ENCODE results near the gene RSPO1. TPM values are rescaled to one million over a fixed set of nuclear protein-coding genes. Genes with fewer than 3 reads are reported as not detected.

Gene RSPO1
- total RNA-seq, 2 experiments from 2014 or later, result not detected

GRCh38 chr1:37633040-37633937 is 1.4 kb downstream of the RSPO1 start:
- POLR2A ChIA-PET, result interaction anchor here (0.6 kb wide), 2 partner anchors 234 to 261 kb away, joined by 3 read pairs; no protein-coding TSS in a partner anchor
- H3K9me3 Mint-ChIP-seq, result no peaks in the 10 kb centered on the region
- H3K27ac Mint-ChIP-seq, result no peak overlapping the region
- no peaks in the 10 kb centered on the region for H3K36me3 Mint-ChIP-seq (ENCODE audit: low read depth)
- no peak for DNase-seq
- intact Hi-C loops (cut with micrococcal nuclease), result no loop called here
- CTCF ChIA-PET, result no interaction called here
- no peak overlapping the region for H3K4me3 Mint-ChIP-seq
- H3K4me1 Mint-ChIP-seq (ENCODE audit: low read depth), result peaks cover 3% of the 10 kb centered on the region
- H3K27me3 Mint-ChIP-seq, result peaks cover 83% of the 10 kb centered on the region
- no peak for ATAC-seq
- no peak for TF ChIP-seq CTCF (IDR thresholded peaks at IDR 0.05)

DNA sequence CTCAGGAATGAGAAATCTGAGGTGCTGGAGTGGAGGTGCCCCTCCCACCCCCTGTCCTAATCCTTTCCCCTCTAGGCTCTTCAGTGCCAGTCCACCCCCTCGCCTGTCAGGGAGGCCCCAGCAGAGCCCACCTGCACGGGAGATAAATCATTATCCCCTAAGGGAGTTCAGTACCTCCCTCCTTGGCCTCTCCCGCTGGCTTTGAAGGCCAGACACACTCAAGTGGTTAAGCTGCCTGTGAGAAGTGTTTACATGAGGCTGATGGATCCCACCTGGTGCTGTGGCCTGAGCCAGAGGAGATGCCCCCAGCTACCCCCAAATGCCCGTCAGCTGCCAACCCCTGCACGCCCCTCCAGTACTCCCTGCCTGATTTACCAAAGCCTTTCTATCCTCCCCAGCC is 3.7 kb downstream of the RSPO1 start:
- intact Hi-C loops (cut with micrococcal nuclease), result no loop called here
- TF ChIP-seq CTCF (IDR thresholded peaks at IDR 0.05), result no peak
- Mint-ChIP-seq H3K9me3 (no peaks in the 10 kb centered on the region), H3K27me3 (peaks cover 70% of the 10 kb centered on the region), H3K4me3 (no peak overlapping the region), H3K36me3 (ENCODE audit: low read depth) (no peaks in the 10 kb centered on the region), H3K27ac (no peak overlapping the region), H3K4me1 (ENCODE audit: low read depth) (peaks cover 3% of the 10 kb centered on the region)
- ATAC-seq, result no peak
- ChIA-PET CTCF (interaction anchor here (1.0 kb wide), 1 partner anchor 51 kb away, joined by 3 read pairs; no protein-coding TSS in a partner anchor), POLR2A (interaction anchor here (1.4 kb wide), 1 partner anchor 12 kb away, joined by 3 read pairs; no protein-coding TSS in a partner anchor)
- DNase-seq, result no peak

- H3K27ac Mint-ChIP-seq, result no peak overlapping the region
- H3K36me3 Mint-ChIP-seq (ENCODE audit: low read depth), result no peaks in the 10 kb centered on the region
- ChIA-PET POLR2A (no interaction called here), CTCF (interaction anchor here (1.0 kb wide), 1 partner anchor 51 kb away, joined by 3 read pairs; no protein-coding TSS in a partner anchor)
- intact Hi-C loops (cut with micrococcal nuclease), result no loop called here
- TF ChIP-seq CTCF (IDR thresholded peaks at IDR 0.05), result no peak
- ATAC-seq (no peak), DNase-seq (no peak)
- H3K9me3 Mint-ChIP-seq, result no peaks in the 10 kb centered on the region
- no peak overlapping the region for H3K4me3 Mint-ChIP-seq
- peaks cover 3% of the 10 kb centered on the region for H3K4me1 Mint-ChIP-seq (ENCODE audit: low read depth)
- peaks cover 65% of the 10 kb centered on the region for H3K27me3 Mint-ChIP-seq
Measured at GRCh38 chr1:37630426-37631028, 4.2 kb downstream of the RSPO1 start.

DNA sequence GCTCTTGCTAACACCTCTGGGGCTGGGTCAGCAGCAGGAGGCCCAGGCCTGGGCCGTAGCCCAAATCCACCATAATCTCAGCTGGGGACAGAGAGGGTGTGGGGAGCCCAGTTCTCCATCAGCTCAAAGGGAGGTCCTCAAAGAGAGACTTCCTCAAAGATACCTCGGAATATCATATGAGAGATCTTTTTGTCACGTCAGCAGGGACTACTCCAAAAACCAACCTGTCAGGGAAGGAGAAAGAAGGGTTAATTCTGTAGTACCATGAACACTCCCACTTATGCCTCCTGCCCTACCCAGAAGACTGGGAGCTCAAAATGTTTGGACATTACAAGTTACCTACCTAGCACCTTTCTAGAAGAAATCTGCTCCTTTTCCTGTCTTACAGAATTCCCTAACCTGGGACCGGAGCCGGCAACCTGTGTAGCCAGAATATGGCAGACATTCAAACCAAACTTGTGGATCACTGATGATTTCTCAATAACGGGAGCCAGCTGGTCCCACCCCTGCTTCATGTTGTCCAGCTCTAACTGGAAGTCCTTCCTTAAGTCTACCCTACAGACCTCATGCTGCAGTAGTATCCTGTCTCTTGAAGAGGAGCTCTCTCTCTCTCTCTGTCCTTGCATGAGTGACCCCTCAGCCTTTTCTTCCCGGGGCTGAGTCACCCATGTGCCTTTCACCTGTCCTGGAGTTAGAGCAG is 4.8 kb downstream of the RSPO1 start:
- no peaks in the 10 kb centered on the region for H3K9me3 Mint-ChIP-seq
- CTCF ChIA-PET, result interaction anchor here (1.3 to 1.6 kb wide), 2 partner anchors 27 to 52 kb away, joined by 3 to 5 read pairs; no protein-coding TSS in a partner anchor
- ATAC-seq, result no peak
- POLR2A ChIA-PET, result interaction anchor here (1.2 kb wide), 1 partner anchor 49 kb away, joined by 3 read pairs; no protein-coding TSS in a partner anchor
- intact Hi-C loops (cut with micrococcal nuclease), result no loop called here
- H3K27ac Mint-ChIP-seq, result no peak overlapping the region
- no peaks in the 10 kb centered on the region for H3K36me3 Mint-ChIP-seq (ENCODE audit: low read depth)
- H3K27me3 Mint-ChIP-seq, result peaks cover 64% of the 10 kb centered on the region
- TF ChIP-seq CTCF (IDR thresholded peaks at IDR 0.05), result no peak
- no peaks in the 10 kb centered on the region for H3K4me1 Mint-ChIP-seq (ENCODE audit: low read depth)
- DNase-seq, result no peak
- no peak overlapping the region for H3K4me3 Mint-ChIP-seq
